Prostate gland (tissue), 2 donors: ENCODE measurements around the gene HDHD2.

Experiments used
- POLR2A ChIP-seq: fragments of 450-650 bp; IDR thresholded peaks from one replicate; pipeline ENCODE4 v1.6.1; 2016; ENCODE audit warnings: antibody characterized with exemption, mild to moderate bottlenecking
- TF ChIP-seq, protein P1 (sequence below), 4 experiments: fragments of 200-600 bp in 2 of 4; fragments of 450-650 bp in 2 of 4; sonication (generic) in 2 of 4; IDR thresholded peaks; 1 replicate in 3 of 4; 2 replicates in 1 of 4; pipeline ENCODE4 v1.5.1; 2016 to 2019; ENCODE audit warnings: antibody characterized with exemption in 4 of 4, mild to moderate bottlenecking in 2 of 4, moderate library complexity in 2 of 4

DNA sequence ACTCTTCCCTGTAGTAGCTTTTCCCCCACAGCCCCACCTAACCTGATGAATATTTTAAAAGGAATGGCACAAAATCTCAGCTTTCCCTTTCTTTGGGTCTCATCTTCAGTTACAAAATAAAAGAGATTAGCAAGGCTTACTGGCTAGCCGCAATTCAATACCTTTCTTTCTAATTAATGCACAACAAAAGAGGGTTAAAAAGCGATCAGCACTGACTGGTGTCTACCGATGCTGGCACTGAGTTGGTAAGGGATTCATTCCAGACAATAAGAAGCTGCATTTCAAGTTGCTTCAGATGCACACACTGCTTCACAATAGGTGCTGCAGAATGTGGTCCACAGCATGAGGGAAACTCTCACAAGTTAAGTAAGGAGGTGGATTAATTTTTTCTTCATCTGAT is 41.9 kb downstream of the HDHD2 start:
- TF ChIP-seq POLR2A, result no peak
- TF ChIP-seq, protein P1, sequence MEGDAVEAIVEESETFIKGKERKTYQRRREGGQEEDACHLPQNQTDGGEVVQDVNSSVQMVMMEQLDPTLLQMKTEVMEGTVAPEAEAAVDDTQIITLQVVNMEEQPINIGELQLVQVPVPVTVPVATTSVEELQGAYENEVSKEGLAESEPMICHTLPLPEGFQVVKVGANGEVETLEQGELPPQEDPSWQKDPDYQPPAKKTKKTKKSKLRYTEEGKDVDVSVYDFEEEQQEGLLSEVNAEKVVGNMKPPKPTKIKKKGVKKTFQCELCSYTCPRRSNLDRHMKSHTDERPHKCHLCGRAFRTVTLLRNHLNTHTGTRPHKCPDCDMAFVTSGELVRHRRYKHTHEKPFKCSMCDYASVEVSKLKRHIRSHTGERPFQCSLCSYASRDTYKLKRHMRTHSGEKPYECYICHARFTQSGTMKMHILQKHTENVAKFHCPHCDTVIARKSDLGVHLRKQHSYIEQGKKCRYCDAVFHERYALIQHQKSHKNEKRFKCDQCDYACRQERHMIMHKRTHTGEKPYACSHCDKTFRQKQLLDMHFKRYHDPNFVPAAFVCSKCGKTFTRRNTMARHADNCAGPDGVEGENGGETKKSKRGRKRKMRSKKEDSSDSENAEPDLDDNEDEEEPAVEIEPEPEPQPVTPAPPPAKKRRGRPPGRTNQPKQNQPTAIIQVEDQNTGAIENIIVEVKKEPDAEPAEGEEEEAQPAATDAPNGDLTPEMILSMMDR (IDR thresholded peaks at IDR 0.05), result no peak
